Left renal pelvis (tissue), 4 donors: ENCODE data around the gene ACSM6. TPM values are rescaled to one million over a fixed set of nuclear protein-coding genes. Genes with fewer than 3 reads are reported as not detected.
"Not testable (repeated sequence)": the region's sequence is repeated elsewhere in the genome, so short reads cannot be mapped to it uniquely, and the experiment has no call there.

Experiments used
- DNase-seq, 4 donors: peaks; one replicate each; pipeline ENCODE4 v3.0.0-alpha.2; 2013; ENCODE audit warnings: low read depth in 4 of 4, low spot score in 3 of 4
- polyA plus RNA-seq, 4 donors: library from polyadenylated mRNA; unstranded; fragments of 120-200 nt; gene quantifications; one replicate each; pipeline ENCODE4 v1.2.1, GENCODE V29; 2013; ENCODE audit not compliant: insufficient read length in 4 of 4

Gene ACSM6
- polyA plus RNA-seq, 4 donors = 0.16 to 0.50 (median 0.20) TPM

DNA sequence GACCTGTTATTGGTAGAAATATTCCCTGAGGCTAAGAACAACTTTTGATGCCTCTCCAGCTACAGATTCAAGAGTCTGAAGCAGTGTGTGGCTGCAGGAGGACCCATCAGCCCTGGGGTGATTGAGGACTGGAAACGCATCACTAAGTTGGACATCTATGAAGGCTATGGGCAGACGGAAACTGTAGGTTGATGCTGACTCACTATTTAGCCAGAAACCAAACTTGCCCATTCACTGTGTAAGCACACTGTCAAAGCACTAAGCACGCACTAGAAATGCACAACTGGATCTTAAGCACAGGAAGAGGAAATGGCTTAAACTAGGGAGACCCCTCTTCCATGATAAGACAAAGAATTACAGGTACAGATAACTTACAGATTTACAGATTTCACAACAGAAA lies 20.8 kb downstream of the ACSM6 start:
- DNase-seq = no peak

GRCh38 chr10:95217476-95217875 lies 23.4 kb downstream of the ACSM6 start:
- DNase-seq = no peak

- DNase-seq = no peak
Measured at GRCh38 chr10:95220539-95220938, 26.5 kb downstream of the ACSM6 start.

DNA sequence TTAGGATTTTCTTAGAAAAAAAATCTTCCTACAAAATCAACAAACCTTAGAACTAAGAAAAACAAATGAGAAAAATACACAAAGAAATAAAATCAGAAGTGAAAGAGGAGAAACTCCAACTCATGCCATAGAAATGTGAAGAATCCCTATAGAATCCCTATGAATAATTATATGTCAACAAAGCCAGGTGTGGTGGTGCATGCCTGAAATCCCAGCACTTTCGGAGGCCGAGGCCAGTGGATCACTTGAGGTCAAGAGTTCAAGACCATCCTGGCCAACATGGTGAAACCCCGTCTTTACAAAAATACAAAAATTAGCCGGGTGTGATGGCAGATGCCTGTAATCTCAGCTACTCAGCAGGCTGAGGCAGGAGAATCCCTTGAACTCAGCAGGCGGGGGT lies 27.1 kb downstream of the ACSM6 start:
- no peak for DNase-seq

DNA sequence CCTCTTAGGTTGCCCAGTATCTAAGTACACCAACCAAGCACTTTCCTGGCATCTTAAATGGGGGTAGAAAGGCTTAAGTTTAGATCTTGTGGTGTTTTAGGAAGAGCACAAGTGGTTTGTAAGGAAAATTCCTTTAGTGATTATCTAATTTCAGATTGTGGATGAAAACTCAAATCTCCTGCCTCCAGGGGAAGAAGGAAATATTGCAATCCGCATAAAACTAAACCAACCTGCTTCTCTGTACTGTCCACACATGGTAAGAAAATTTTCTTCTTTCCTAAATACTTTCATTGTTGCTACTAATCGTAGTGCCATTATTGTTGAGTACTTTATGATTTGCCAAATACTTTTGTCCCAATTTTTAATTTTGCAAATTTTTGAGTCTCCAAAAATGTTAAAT lies 31.1 kb downstream of the ACSM6 start:
- DNase-seq = no peak

- DNase-seq = not testable (repeated sequence)
Measured at GRCh38 chr10:95228934-95229723, 35.1 kb downstream of the ACSM6 start.

DNA sequence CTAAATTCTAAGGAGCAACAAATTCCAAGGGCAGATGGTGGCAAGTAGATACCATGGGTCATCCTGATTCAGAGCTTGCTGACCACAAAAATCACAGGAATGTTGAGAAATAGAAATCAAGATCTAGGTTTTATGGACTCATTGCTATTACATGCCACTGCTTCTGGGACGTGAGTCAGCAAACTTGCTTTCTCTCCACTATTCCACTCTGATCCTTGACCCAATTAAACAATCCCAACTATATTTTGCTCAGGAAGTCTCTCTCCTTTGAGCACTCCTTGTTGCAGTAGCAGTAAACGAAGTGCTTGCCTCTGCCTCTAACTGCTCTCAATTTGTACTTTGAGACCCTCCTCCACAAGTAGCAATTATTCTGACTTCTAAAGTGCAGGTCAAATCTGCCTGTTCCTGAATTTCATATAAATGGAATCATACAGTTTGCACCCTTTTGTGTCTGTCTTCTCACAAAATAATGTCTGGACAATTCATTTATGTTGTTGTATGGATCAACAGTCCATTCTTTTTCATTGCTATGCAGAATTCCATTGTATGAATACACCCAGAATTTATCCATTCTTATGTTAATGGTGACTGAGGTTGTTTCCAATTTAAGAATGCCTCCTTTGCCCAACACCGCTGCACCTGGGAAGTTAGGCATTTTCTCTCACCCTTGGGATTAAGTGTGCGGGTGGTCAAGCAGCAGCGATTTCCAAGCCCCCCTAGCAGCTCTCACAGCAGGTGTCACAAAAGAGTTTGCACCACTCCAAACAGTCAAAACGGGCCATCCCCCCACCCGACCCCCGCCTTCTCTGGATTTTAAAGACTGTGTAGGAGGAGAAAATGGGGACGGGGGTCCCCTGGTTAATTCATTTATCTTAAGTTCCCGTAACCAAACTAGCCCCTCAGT lies 35.9 kb downstream of the ACSM6 start:
- DNase-seq = no peak

- not testable (repeated sequence) for DNase-seq
Measured at GRCh38 chr10:95230677-95231586, 36.9 kb downstream of the ACSM6 start.

DNA sequence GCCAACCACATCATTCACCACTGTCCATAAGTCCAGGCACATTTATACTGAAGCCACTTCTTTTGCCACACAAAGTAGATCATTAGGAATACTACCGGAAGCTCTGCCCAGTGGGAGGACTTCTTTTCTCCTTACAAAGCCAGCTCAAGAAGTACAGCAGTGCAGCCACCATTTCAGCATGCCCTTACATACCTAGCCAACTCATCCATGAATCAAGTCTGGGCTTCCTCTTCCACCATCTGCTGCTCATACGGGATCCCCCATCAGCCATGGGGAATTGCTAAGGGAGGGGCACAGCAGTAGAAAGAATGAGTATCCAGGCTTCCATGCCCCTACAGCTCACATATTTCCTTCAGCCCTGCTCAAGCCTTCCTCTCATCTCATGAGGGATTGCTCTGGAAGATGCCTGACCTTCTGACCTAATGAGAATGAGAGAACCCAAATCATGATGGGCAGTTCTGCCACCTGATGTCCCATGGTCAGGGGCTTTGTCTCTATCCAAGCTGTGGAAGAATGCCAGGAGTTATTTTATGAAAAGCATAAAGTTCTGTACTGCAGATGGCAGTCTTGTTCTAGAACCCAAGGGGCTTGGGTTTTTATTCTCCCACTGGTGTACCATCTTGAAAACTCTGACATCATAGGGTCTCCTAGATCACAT lies 39.5 kb downstream of the ACSM6 start:
- DNase-seq = no peak

- no peak for DNase-seq
Measured at GRCh38 chr10:95234951-95235350, 40.9 kb downstream of the ACSM6 start.

DNA sequence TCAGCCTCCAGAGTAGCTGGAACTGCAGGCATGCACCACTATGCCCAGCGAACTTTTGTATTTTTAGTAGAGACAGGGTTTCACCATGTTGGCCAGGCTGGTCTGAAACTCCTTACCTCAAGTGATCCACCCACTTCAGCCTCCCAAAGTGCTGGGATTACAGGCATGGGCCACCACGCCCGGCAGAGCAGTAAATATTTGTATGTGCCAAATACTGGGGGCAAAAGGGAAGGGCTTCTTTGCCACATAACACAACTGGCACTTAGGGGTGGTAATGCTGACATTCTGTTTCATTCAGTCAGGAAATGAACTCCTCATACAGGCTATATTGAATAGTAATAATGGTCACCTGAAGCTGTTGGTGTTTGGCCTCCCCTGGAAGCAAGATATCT lies 41.6 kb downstream of the ACSM6 start:
- no peak for DNase-seq

GRCh38 chr10:95236068-95236903 lies 42.2 kb downstream of the ACSM6 start:
- DNase-seq = no peak

DNA sequence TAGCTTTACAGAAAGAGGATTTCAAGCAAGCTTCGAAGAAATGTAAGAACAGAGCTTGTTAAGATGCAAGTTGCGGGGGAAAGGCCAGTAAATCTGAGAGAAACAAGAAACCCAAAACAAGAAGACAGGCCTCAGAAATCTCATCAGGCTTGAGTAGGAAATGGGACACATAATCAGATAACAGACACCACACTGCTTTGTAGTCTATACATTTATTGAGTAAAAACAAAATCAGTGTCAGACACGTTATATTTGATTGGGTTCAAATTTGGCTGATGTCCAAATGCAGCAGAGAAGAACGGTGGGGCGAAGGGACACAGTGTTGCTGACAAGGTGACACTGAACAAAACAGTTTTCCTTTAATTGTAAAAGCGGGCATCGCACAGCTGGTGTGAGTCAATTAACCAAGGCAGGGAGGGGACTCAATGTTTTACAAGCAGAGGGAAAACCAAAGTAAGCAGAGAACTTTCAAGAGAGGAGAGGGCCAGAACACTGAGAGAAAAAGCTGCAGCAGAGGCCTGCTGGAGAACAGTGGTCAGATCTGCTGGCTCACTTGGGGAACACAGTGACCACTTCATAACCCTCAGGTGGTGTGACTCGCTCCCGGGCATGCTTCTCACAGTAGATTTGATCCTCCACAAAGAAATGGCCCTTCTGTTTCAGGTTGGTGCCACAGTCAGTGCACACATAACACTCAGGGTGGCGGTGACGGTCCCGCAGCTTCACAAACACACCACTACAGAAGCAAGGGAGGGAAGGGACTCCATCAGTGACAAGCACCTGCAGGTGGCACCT lies 43.5 kb downstream of the ACSM6 start:
- DNase-seq = no peak

DNA sequence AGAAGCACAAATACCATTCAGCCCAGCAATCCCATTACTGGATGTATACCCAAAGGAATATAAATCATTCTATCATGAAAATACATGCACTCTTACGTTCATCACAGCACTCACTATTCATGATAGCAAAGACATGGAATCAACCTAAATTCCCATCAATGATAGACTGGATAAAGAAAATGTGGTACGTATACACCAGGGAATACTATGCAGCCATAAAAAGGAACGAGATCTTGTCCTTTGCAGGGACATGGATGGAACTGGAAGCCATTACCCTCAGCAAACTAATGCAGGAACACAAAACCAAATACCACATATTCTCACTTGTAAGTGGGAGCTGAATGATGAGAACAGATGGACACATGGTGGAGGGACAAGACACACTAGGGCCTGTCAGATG lies 46.1 kb downstream of the ACSM6 start:
- DNase-seq = not testable (repeated sequence)

DNA sequence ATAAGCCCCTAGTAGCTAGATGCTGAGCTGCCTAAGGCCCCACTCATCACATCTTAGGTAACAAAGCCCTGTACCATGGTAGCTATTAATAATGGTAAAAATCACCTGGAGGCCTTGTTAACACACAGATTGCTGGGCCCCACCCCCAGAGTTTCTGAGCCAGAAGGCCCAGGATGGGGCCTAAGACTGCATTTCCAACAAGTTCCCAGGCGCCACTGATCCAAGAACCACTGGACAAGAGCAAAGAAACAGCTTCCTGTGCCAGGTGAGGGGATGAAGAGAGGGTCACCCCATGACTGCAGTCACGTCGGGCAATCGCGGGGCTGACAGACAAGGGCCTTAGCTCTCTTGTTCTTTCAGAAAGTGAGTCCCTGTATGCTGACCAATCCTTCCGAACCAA lies 46.8 kb downstream of the ACSM6 start:
- DNase-seq = no peak

- DNase-seq = no peak
Measured at GRCh38 chr10:95241533-95241932, 47.5 kb downstream of the ACSM6 start.

GRCh38 chr10:95242581-95243317 lies 48.7 kb downstream of the ACSM6 start:
- no peak for DNase-seq

DNA sequence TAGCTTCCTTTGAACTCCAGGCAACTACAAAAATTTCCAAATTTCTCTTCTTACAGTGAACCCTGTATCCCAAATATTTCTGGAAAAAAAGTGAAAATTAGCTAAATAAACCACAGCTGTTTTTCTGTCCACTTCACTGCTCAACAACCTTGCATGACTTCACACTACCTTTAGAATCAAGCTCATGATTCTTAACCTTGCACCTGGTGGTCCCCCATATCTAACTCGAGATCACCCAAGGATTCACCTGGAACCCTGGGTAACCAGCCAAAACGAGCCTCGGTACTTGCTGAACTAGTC lies 49.2 kb downstream of the ACSM6 start:
- DNase-seq = no peak
